Left cardiac atrium (tissue), 4 donors: ENCODE results near the gene CCT8. TPM values are rescaled to one million over a fixed set of nuclear protein-coding genes. Genes with fewer than 3 reads are reported as not detected.

Source experiments
- ATAC-seq, 2 donors: fragments of 200-7000 bp; cut with Tn5 transposase; one replicate each; pipeline ENCODE4 v1.9.1; 2020; ENCODE audit warnings: mild to moderate bottlenecking in 2 of 2, moderate library complexity in 2 of 2
- DNase-seq: peaks from one replicate; pipeline ENCODE4 v3.0.0-alpha.2; 2020
- intact Hi-C, 2 donors: fragments of 100-400 bp; cut with DNase I; formaldehyde crosslinking; loops; one replicate each; pipeline versions ENCODE4 v1.14.1 to v1.15.1; 2022 to 2023
- long read RNA-seq: library from polyadenylated mRNA; unstranded; transcript quantifications from one replicate; pipeline ENCODE4 v2.0.0, GENCODE V29; 2021
- total RNA-seq, 2 donors: library from RNA; stranded (reverse); fragmentation: NEBNext Ultra II Directional; extraction: Animal tissue kit (Norgen Biotek cat#: 25700); gene quantifications; one replicate each; pipeline ENCODE4 v1.2.1, GENCODE V29; 2021
- donor health status: DM: no; HTN: yes; CAD: no.
- donor health status: DM: no; HTN: yes; CAD: no; lungs with severe emphysema.
- donor health status: DM: yes; HTN: yes; CAD: no.
- donor health status: Dilated cardiomyopathy.

The CCT8 gene, protein sequence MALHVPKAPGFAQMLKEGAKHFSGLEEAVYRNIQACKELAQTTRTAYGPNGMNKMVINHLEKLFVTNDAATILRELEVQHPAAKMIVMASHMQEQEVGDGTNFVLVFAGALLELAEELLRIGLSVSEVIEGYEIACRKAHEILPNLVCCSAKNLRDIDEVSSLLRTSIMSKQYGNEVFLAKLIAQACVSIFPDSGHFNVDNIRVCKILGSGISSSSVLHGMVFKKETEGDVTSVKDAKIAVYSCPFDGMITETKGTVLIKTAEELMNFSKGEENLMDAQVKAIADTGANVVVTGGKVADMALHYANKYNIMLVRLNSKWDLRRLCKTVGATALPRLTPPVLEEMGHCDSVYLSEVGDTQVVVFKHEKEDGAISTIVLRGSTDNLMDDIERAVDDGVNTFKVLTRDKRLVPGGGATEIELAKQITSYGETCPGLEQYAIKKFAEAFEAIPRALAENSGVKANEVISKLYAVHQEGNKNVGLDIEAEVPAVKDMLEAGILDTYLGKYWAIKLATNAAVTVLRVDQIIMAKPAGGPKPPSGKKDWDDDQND
- total RNA-seq = 100 to 1,000 TPM in 1 of 2 donors, 10 to 100 TPM in 1; 97.5 to 117 TPM
- long read RNA-seq, transcript CCT8-201 (15 exons, 2,005 nt) = major isoform, 246 of 263 reads
- long read RNA-seq, partial matches to known transcripts = 5 of 263 reads
- long read RNA-seq, other reads (novel, unspliced or antisense) = 11 of 263 reads

DNA sequence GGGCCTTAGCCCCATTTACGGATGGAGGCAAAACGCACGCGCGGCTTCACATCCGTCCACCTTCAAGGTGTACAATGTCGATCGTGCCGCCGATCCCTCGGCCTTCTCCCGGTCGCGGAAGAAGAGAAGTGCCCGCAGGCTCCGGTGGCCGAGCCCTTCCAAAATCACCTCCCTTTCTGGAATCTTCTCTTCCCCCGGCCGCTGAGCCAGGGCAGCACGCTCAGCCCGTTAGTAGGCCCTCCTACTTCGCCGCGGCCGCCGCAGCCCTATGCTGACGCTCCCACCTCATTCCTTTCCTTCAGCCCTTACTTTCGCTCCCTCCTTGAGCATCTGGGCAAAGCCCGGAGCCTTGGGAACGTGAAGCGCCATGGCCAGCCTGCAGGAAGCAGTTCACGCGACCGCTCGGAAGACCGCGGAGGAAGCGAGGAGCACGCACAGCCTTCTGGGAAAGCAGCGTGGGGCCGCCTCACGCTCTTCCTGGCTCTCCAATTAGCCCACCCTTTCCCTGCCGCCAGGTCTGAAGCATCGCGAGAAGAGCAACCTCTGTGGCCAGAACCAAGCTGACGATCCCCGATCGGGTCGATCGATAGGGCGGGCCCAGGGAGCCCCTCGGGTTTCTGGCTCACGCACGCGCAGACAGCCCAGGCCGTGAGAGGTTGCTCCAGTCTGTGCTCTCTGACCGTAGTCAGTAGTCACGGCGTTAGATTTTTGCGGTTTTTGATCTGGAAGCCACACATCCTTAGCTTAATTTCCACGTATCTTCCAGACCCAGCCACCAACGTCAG, at the start of gene CCT8:
TSS of gene CCT8 (minus strand) at position 427 of the 785 bp plus-strand sequence. CDS start at position 369, 58 bp downstream.
- DNase-seq (peak; percentile 99), ATAC-seq (peak; percentile 98 to 99)
- intact Hi-C loops = loop anchor here in 1 of 2 donors (5.0 kb wide), 1 partner anchor 46 kb away; no protein-coding TSS in a partner anchor

DNA sequence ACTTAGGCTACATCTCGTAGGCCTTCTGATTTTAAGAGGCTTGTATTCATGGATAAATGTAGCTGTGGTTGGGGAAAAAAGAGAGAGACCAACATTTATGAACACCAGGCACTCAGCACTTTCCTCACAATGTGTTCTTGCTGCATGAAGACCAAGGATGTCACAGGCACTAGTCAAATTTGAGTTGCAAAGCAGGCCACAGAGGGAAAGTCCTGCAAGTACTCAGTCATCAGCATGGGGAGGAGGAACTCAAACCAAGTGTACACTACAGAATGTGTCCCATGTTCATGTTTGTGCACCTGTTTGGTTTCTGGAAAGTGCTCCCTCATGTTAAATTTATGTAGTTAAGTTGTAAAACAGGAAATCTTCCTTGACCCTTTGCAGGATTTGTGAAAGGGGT, 48.3 kb upstream of the CCT8 start:
- DNase-seq (no peak), ATAC-seq (no peak)
- intact Hi-C loops = no loop called here

DNA sequence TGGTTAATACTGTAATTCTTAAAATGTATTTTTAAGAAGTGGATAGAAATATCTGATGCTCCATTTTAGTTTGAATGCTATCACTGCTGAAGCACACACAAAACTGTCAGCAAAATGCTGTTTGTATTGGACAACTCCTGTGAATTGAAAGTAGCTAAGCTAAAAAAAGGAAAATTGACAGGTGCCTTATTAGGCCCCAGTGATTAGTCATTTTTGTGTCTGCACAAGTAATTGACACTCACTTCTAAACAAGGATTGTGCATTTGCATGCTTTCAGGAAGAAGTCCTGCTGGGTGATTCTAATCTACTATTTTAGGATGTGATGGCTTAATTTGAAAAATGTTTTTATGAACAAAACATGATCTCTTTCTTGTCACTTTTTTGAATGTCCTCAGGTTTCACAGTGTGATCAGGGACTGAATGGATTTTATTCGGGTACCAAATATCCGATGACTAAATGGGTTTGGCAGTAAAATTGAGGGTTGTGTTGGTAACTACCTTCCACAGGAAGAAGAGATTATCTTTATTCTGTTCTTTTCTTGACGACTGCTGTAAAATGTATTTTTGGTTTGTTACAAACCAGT, 44.0 kb upstream of the CCT8 start:
- intact Hi-C loops = no loop called here
- ATAC-seq (no peak), DNase-seq (no peak)

DNA sequence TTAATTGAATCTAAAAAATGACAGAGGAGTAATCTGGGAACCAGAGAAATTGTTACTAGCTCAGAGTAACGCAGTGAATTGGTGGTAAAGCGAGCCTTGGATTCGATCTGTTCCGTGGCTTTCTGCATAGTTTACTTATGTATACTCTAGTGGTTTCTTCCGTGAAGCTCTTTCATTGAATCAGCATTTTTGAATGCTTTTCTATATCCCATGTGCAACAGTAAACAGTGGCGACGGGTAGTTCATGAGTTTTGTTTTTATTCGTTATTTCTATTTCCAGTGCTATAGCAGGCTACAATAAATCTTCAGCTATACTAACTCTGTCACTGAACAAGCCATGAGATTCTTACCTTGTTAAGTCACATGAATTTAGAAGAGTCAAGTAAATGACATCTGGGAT, 42.5 kb upstream of the CCT8 start:
- DNase-seq (no peak), ATAC-seq (no peak)
- intact Hi-C loops = no loop called here

DNA sequence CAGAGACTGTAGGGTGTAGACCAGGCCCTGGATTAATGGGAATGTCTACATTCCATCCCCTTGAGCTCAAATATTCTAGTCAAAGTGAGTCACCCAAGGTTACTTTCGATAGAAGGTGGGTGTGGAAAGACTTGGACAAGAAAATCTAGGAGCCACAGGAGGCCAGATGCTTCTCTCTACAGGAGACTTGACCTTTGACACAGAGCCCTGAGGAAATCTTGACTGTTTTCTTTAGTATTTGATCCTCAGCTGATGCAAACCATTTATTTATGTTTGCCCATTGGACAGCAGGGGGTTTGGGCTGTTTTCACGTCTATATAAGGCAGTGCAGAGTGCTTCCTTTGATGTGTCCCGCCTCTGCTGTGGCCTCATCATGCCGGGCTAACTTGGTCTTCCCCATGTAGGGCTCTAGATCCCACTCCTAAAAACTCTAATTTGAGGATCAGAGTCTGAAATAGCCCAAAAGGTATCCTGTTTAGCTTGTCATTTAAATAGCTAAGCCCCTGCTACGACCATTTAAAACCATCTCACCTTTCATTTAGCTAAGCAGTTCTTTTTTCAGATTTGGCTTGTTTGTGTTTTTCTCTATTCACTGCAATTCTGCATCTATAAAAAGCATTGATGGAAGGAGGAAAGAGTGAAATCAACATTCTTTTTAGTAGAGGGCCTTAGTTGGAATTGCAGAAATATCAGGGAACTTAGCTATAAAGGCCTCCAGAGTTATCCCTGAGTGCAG, 41.5 kb upstream of the CCT8 start:
- DNase-seq = no peak
- intact Hi-C loops = no loop called here
- no peak for ATAC-seq

DNA sequence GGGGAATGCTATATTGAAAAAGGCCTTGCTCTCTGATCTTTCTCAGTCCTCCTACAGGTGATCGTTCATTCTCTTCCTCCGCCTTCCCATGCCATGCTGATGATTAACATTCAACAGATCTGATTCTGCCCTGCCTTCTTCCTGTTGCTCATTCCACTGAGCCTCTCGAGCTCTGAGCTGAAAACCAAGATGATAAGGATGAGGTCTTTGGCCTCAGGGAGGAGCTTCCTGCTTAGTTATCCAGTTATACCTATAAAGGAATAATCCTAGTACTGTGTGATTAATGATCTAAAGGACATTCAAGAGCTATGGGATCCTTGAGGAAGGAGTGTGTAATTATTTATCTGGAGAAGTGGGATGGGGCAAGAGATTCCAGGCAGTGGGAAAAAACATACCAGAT, 31.8 kb upstream of the CCT8 start:
- intact Hi-C loops = no loop called here
- ATAC-seq = no peak
- no peak for DNase-seq

DNA sequence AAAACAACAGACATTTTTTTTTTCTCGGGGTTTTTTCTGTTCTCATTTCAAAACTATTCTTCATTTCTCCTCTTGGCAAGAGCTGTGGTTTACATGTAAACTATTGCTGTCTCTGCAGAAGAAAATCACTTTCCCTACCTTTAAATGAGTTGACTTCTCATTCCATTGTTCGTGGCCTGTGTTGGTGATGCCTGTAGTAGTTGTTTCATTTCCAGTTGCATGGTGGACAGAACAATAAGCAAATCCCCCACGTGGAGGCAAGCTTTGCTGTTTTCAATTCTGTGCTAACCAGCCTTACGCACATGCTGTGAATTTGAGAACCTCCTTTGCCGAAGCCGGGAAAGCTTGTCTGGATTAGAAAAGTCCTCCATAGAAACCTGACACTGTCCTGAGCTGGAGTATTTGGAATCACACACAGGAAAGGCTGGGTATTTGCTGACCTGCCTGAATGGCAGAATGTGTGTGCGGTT, 30.8 kb upstream of the CCT8 start:
- intact Hi-C loops = no loop called here
- no peak for DNase-seq
- no peak for ATAC-seq

DNA sequence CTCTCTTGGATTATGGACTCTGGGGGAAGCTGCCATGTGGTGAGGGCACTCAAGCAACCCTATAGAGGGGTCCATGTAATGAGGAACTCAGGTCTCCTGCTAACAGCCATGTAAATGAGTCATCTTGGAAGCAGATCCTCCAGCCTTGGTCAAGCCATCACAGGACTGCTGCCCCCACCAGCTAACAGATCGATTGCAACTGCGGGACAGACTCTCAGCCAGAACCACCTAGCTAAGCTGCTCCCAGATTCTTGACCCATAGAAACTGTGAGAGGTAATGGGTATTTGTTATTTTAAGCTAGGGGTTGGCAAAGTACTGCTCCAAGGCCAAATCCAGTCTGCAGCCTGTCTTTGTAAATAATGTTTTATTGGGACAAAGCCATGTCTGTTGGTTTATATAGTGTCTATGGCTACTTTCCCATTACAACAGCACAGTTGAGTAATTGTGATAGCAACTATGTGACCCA, 29.4 kb upstream of the CCT8 start:
- intact Hi-C loops = no loop called here
- no peak for ATAC-seq
- no peak for DNase-seq

DNA sequence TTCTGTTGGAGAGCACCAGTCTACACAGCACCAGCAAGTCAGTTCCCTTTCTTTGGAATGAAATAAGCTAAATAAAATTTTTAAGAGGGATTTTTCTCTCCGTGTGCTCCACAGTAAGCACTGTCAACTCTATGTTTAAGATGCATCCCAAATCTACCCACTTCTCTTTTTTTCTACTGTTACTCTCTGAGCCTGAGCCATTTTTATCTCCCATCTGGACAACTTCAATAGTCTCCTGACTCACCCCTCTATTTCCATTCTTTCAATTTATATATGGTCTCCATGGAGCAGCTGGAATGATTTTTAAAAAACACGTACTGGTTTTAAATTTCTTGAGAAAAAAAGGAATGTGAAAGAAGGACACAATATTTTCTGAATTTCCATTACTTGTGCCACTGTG, 24.7 kb upstream of the CCT8 start:
- DNase-seq (no peak), ATAC-seq (no peak)
- intact Hi-C loops = loop anchor here in 1 of 2 donors (10.0 kb wide), 1 partner anchor 57 kb away; no protein-coding TSS in a partner anchor

DNA sequence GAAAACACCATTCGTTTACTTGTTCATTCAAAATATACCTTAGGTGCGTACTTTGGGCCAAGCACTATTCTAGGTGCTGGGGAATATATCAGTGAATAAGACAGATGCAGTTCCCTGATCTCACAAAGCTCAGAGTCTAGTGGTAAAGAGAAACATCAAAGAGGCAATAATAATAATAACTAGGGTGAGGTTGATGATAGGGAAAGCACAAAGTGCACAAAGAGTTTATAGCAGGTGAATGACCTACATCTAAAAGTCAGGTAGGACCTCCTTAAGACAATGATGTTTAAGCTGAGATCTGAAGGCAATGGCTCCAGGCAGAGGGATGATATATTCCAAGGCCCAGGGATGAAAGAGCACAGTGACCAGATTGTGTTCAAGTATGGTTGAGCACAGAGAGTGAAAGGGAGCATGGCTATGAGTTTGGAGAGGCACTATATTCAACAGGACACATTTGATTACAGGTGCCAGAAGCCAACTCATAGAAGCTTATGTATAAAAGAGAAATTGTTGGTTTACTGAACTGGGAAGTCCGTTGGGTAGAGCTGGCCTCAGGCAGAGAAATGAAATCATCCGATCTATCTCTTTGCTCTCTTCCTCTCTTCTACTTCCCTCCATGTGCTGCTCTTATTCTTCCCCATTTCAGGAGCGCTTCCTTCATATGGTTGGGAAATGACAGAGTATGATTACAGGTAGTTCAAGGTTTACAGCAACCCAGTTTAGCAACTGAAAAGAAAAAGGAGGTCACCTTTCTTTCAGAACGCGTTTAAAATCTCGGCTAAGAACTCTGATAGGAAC, 23.0 kb upstream of the CCT8 start:
- intact Hi-C loops = loop anchor here in 1 of 2 donors (10.0 kb wide), 1 partner anchor 58 kb away; no protein-coding TSS in a partner anchor
- DNase-seq = no peak
- no peak for ATAC-seq

DNA sequence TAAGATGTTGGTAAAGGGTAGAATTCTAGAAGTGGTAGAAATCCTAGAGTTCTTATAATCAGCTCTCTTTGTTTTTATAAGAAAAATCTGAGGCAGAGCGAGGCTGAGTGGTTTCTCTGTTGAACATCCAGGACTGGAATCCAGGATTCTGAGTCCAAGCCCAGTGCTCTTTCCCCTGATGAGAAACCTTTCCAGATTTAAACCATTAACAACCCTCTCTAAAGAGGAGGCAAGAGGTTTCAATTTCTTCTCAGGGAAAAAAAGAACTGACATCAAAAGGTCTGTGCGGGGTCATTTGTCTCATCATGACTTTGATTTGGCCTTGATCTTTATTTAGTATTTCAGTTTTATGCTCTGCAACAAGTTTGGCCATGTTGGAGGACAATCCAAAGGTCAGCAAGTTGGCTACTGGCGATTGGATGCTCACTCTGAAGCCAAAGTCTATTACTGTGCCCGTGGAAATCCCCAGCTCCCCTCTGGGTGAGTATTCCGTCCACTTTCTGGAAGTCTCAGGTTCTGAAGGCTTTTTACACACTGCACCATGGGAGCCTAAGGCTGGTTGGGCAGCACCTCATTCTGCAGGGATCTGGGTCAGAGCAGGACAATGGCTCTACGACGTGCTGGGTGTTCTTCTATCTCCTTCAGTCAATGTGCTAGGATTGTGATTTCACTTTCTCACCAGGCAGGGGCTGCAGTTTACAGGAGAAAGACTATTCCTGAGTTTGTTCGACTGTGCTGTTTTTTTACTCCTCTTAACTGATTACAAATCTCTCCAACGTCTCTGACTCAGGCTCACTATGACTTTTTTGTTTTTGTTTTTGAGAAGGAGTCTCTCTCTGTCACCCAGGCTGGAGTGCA, 18.9 kb upstream of the CCT8 start:
- intact Hi-C loops = loop anchor here (5.0 to 10.0 kb wide), 3 partner anchors 50 to 755 kb away; no protein-coding TSS in a partner anchor
- ATAC-seq = peak in 1 of 2 donors; percentile 31
- DNase-seq = no peak

DNA sequence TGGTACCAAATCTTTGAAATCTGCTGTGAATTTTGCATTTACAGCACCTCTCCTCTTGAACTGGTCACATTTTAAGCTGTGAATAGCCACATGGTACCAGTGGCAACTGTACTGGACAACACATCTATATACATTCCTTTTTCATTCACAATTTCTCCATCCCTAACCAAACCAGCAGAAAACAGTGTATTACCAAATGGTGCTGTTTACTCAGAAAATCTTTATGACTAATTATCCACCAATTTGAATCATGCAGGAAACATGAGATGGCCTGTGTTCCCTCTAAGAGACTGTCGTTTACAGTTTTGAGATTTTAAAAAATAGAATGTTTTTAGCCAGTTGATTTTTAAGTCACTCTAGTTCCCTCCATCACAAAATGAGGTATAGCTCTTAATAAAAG, 17.6 kb upstream of the CCT8 start:
- ATAC-seq = peak in 1 of 2 donors; percentile 9

DNA sequence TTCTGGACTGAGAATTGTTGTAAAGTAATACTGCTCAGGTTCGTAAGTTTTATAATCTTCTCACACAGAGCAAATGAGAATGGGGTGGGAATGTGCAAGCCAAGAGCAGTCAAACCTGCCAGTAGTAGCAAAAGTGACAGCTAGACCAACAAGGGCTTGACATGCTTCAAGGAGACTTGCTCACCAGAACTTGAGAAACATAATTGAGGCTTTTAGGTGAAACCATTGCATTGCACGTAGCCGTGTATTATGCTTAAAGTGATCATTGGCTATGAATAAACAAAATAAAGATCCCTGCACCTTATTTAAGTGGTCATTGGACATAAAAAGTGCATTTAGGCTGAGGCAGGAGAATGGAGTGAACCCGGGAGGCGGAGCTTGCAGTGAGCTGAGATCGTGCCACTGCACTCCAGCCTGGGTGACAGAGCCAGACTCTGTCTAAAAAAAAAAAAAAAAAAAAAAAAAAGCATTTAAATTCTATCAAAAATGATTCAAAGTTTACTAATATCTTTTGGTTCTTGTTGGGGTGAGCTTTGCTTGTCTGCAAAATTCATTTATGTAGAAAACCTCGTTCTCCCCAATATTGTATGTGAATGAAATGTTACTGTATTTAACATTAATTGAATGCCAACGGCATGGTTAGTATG, 11.8 kb upstream of the CCT8 start:
- intact Hi-C loops = loop anchor here in 1 of 2 donors (5.0 kb wide), 1 partner anchor 287 kb away; no protein-coding TSS in a partner anchor
- ATAC-seq (no peak), DNase-seq (no peak)

More for the DNA sequence above, 17.6 kb upstream of the CCT8 start:
- DNase-seq = no peak
- intact Hi-C loops = loop anchor here (2.0 to 10.0 kb wide), 4 partner anchors 51 to 756 kb away; no protein-coding TSS in a partner anchor

DNA sequence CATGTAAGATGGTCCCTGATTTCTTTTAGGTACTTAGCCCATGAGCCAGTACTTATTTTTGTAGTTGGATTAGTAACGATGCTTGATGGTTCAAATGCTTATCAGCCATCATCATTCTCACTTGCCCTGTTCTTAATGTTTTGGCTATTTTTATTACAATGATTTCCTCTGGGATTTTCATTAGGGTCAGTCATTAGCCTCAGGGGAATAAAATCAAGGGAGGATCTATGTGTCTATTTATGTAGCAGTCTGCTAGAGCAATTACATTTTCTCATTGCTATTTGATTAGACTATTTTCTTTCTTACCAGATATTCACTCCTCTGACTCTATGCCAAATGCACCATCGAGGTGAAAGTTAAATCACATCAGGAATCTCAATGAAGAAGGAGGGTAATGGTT, 10.9 kb upstream of the CCT8 start:
- intact Hi-C loops = loop anchor here in 1 of 2 donors (5.0 kb wide), 1 partner anchor 73 kb away; no protein-coding TSS in a partner anchor
- DNase-seq = no peak
- no peak for ATAC-seq

DNA sequence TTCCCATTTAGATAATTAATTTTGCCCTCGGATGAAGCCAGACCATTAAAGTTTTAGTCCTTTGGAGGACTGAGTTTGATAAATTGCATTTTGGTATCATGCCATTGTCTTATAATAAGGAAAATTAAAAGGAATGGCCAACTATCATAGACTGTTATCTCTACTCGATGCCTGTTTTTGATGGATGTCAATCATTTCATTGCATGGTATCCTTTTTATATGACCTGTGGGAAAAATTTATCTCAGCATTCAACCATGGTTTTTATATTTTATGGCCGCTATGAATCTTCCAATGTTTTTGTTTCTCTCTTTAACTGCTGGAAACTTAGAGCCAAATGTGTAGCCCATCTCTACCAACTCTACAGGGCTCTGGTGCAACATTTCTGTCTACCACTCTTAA, 9.9 kb upstream of the CCT8 start:
- DNase-seq (no peak), ATAC-seq (no peak)
- intact Hi-C loops = loop anchor here in 1 of 2 donors (5.0 kb wide), 1 partner anchor 74 kb away; no protein-coding TSS in a partner anchor
